ENCODE results near the gene GJB2.

The GJB2 gene

DNA sequence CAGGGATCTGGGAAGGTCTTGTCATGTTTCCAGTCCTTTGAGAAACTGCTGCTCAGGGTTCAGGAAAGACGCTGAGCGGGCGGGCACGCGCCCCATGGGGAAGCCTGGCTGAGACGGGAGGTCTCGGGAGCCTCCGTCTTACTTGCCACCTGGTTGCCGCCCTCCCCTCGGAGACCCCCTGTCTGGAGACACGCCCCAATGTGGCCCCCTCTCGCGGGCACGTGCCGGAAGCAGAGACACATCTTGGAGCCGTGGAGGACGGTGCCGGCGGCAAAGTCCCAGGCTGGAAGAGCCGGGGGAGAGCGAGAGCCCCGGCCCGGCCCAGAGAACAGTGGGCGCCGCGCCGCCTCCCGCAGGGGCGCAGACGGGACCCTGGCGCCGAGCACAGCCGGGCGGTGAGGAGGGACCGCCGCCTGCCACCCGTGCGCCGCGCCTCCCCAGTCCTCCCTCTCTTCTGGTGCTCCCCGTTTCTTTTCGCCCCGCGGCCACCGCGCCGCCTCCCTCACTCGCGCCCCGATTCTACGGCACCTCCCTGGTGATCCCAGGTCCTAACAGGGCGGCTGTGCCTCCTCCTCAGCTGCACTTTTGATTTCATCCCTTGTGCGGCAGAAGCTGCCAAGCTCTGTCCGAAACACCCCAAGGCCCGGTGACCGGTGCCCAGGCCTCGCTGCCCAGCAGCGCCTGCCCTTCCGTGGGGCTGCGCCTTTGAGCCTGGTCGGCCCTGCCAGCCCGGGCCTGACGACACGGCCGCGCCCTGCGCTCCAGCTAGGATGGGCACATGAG is 15.5 kb downstream of the GJB2 start:
- TF ChIP-seq, protein P1, sequence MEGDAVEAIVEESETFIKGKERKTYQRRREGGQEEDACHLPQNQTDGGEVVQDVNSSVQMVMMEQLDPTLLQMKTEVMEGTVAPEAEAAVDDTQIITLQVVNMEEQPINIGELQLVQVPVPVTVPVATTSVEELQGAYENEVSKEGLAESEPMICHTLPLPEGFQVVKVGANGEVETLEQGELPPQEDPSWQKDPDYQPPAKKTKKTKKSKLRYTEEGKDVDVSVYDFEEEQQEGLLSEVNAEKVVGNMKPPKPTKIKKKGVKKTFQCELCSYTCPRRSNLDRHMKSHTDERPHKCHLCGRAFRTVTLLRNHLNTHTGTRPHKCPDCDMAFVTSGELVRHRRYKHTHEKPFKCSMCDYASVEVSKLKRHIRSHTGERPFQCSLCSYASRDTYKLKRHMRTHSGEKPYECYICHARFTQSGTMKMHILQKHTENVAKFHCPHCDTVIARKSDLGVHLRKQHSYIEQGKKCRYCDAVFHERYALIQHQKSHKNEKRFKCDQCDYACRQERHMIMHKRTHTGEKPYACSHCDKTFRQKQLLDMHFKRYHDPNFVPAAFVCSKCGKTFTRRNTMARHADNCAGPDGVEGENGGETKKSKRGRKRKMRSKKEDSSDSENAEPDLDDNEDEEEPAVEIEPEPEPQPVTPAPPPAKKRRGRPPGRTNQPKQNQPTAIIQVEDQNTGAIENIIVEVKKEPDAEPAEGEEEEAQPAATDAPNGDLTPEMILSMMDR (IDR thresholded peaks at IDR 0.05; ENCODE audit: low read length, missing control alignments), result no peak
- no peak for DNase-seq (ENCODE audit: low read depth)
- no peak overlapping the region for H3K4me3 ChIP-seq (replicated peaks; ENCODE audit: low read depth, low read length)

DNA sequence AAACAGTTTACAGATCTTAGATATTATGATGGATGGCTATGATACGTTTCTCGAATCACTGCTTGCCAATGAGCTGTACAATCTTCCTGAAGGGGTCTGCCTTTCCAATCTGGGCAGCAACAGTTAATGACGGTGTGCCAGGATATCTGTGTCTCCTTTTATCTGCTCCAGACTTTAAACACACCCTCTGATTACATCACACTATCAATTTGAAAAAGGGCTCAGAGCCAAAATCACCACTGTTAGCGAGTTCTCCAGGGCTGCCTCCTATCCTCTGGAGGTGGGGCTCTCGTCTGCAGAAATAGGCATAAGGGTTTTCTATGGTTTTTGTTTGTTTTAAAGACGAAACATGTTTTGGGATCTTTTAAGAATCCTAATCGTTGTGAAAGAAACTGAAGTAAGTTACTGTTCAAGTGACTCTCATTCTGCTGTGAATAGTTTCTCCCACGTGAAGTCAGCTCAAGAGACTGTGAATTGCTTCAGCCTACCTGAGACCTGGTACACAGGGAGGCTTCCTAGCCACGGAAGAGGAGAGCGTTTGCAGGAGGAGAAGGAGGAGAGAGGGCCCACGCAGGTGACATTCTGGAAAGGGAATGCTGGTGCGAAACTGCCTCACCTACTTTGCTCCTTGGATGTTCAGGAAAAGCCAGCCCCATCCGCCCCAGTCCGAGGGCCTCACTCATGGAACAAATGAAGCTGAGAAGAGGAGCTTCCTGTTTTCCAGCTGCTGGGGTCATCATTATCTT is 16.7 kb downstream of the GJB2 start:
- DNase-seq (ENCODE audit: low read depth), result no peak
- TF ChIP-seq, protein P1 (IDR thresholded peaks at IDR 0.05; ENCODE audit: low read length, missing control alignments), result no peak
- no peak overlapping the region for H3K4me3 ChIP-seq (replicated peaks; ENCODE audit: low read depth, low read length)

DNA sequence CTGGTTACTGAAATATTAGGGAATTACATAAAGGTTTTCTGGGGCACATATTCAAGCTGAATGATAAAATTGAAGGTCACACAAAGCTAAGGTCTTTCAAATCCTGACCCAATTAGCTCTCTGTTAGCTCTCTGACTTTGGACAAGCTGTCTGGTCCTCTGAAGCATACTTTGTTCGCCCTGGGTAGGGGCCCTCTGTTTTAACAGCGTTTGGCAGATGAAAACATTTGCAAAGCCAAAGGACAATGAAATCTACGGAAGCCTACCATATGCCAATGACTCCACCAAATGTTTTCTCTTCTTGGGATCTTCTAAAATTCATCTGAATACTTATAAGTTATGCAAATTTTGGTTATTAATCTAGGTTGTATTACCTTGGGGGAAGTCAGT is 17.3 kb downstream of the GJB2 start:
- DNase-seq (ENCODE audit: low read depth), result no peak
- TF ChIP-seq, protein P1 (IDR thresholded peaks at IDR 0.05; ENCODE audit: low read length, missing control alignments), result no peak
- H3K4me3 ChIP-seq (replicated peaks; ENCODE audit: low read depth, low read length), result peak overlapping the region; percentile 34

DNA sequence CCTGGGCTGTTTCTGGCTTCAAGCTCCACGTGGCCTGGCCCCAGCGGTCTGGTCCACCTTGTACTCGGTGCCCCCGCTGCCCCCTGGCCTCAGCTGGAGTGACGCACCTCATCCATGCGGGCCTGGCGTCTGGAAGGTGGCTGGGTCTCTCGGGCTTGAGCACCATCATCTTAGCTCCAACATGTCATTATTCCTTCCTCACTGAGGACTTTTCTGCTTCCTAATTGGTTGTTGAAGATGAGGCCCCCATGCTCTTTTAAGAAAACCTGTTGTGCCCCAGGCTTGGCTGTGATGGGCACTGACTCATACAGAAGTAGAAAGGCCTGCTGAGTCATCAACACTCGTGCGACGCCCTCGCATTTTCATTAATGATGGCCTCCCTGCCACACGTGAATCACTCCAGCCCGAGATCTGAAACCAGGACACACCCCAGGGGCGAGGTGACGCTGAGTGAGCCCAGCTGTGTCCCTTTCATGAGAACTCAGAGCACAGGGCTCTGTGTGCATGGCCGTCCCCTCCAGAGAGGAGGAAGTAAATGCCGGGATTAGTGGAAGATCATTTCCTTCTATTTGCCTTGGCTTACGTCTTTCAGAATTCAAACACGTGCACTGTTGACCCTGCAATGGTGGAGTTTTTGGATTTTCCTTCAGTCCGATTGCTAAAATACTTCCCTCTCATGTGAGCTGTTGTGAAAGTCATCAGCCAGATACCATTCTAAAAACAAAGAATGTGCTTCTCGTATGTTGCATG is 17.9 kb downstream of the GJB2 start:
- DNase-seq (ENCODE audit: low read depth), result peak; percentile 94
- TF ChIP-seq, protein P1 (IDR thresholded peaks at IDR 0.05; ENCODE audit: low read length, missing control alignments), result no peak
- H3K4me3 ChIP-seq (replicated peaks; ENCODE audit: low read depth, low read length), result peak overlapping the region; percentile 34

DNA sequence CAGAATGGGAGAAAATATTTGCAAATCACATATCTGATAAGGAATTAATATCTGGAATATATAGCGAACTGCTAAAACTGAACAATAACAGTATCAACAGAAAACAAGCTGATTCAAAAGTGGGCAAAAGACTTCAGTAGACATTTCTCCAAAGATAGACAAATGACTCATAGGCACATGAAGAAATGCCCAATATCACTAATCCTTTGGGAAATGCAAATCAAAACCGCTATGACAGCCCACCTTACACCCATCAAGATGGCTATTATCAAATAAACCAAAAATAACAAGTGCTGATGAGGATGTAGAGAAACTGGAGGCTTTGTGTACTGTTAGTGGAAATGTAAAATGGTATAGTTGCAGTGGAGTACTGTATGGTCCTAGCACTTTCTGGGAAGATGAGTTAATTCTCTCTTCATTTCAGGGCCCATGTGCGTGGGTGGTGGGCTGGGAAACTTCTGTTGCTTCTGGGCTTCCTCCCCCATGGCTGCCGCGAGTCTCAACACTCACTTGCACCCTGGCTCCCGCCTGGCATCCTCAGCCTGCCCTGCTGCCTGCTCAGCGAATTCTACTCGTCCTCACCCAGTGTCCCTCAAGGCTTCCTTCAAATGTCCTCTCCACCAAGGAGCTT is 19.5 kb downstream of the GJB2 start:
- no peak for DNase-seq (ENCODE audit: low read depth)
- TF ChIP-seq, protein P1 (IDR thresholded peaks at IDR 0.05; ENCODE audit: low read length, missing control alignments), result no peak
- no peak overlapping the region for H3K4me3 ChIP-seq (replicated peaks; ENCODE audit: low read depth, low read length)

DNA sequence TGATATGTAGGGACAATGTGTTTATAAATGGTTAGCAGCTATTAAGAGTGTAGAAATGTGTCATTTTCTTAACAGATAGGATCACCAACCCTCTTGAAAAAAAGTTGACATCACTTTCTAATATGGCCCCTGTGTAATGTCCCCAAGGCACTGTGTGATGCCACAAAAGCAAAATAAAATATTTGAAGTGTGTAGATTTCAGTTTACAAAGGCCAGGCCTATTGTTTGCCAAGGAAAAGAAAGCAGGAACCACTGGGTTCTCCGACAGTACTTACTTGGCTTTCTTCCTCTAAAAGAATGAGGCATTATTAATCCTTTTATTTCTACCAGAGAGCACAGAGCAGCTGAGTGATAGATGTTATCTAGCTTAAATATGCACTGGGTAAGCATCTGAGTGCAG is 21.4 kb downstream of the GJB2 start:
- no peak for DNase-seq (ENCODE audit: low read depth)
- TF ChIP-seq, protein P1 (IDR thresholded peaks at IDR 0.05; ENCODE audit: low read length, missing control alignments), result no peak
- H3K4me3 ChIP-seq (replicated peaks; ENCODE audit: low read depth, low read length), result no peak overlapping the region

Data from fibroblast of pulmonary artery (primary cell).